PC-3 (cell line): ENCODE measurements around the gene ZDHHC24. TPM values are rescaled to one million over a fixed set of nuclear protein-coding genes. Genes with fewer than 3 reads are reported as not detected.

Experiments used
- ATAC-seq: fragments of 200-7000 bp; cut with Tn5 transposase; 2 replicates; pipeline ENCODE4 v1.9.1; 2020; ENCODE audit warnings: mild to moderate bottlenecking, moderate library complexity
- BruUV-seq: library from RNA; stranded (reverse); fragments of 400-500 nt; replicated peaks from 2 replicates; lab custom pipeline; 2021; lab: Mats Ljungman, UMichigan
- CTCF ChIA-PET: fragments of 300-600 bp; sonication (Branson Sonifier 250); formaldehyde crosslinking; loops from one replicate; lab custom pipeline; 2022; ENCODE audit warnings: antibody characterized with exemption; lab: Charles Lee
- POLR2A ChIA-PET: fragments of 300-600 bp; sonication (Branson Sonifier 250); formaldehyde crosslinking; loops from one replicate; lab custom pipeline; 2022; ENCODE audit warnings: antibody characterized with exemption; ENCODE audit not compliant: unreplicated experiment; lab: Charles Lee
- DNase-seq: peaks from one replicate; pipeline ENCODE4 v3.0.0-alpha.2; 2015
- H2AFZ ChIP-seq: fragments of 300-600 bp; sonication (generic); 2 replicates; pipeline ENCODE4 v1.6.0; 2016; ENCODE audit warnings: antibody characterized with exemption, low read length
- H3F3A ChIP-seq: fragments of 300-600 bp; sonication (generic); one replicate; pipeline ENCODE4 v1.6.0; 2017; ENCODE audit warnings: antibody characterized with exemption, low read length, control low read depth, mild to moderate bottlenecking; ENCODE audit not compliant: unreplicated experiment
- H3K27ac ChIP-seq: fragments of 300-600 bp; sonication (generic); 2 replicates; pipeline ENCODE4 v1.5.1; 2016; ENCODE audit warnings: mild to moderate bottlenecking, low read length
- H3K27me3 ChIP-seq: fragments of 300-600 bp; sonication (generic); 2 replicates; pipeline ENCODE4 v1.6.1; 2016; ENCODE audit warnings: low read length, mixed read lengths
- H3K36me3 ChIP-seq: fragments of 300-600 bp; sonication (generic); 2 replicates; pipeline ENCODE4 v1.6.1; 2016; ENCODE audit warnings: low read depth, mixed run types, low read length, mixed read lengths
- H3K4me1 ChIP-seq: fragments of 300-600 bp; sonication (generic); 2 replicates; pipeline ENCODE4 v1.5.1; 2016; ENCODE audit warnings: low read length; ENCODE audit not compliant: insufficient read depth
- H3K4me2 ChIP-seq: fragments of 300-600 bp; sonication (generic); 2 replicates; pipeline ENCODE4 v1.6.0; 2016; ENCODE audit warnings: low read length
- H3K4me3 ChIP-seq: fragments of 300-600 bp; sonication (generic); 2 replicates; pipeline ENCODE4 v1.5.1; 2016; ENCODE audit warnings: mild to moderate bottlenecking, low read length, mixed read lengths
- H3K79me2 ChIP-seq: fragments of 300-600 bp; sonication (generic); 2 replicates; pipeline ENCODE4 v1.6.1; 2017; ENCODE audit warnings: low read length, mixed read lengths
- H3K9ac ChIP-seq: fragments of 300-600 bp; sonication (generic); 2 replicates; pipeline ENCODE4 v1.6.0; 2016; ENCODE audit warnings: mild to moderate bottlenecking, low read length
- H3K9me2 ChIP-seq: fragments of 300-600 bp; sonication (generic); replicated peaks from 2 replicates; pipeline ENCODE4 v1.6.1; 2016; ENCODE audit warnings: mixed run types, low read length, mixed read lengths
- H3K9me3 ChIP-seq: fragments of 300-600 bp; sonication (generic); 2 replicates; pipeline ENCODE4 v1.6.1; 2016; ENCODE audit warnings: low read length, mixed read lengths
- H4K20me1 ChIP-seq: fragments of 300-600 bp; sonication (generic); 2 replicates; pipeline ENCODE4 v1.6.1; 2016; ENCODE audit warnings: low read length, mixed read lengths
- EZH2 ChIP-seq: fragments of 300-600 bp; sonication (generic); IDR thresholded peaks from one replicate; pipeline ENCODE4 v1.6.1; 2017; ENCODE audit warnings: antibody characterized with exemption, mild to moderate bottlenecking, low read length; ENCODE audit not compliant: unreplicated experiment
- EZH2phosphoT487 ChIP-seq: fragments of 300-600 bp; sonication (generic); IDR thresholded peaks from 2 replicates; pipeline ENCODE4 v1.6.1; 2018; ENCODE audit warnings: mild to moderate bottlenecking, antibody characterized with exemption, low read length, borderline replicate concordance
- intact Hi-C: fragments of 100-400 bp; cut with micrococcal nuclease; formaldehyde crosslinking; loops from 2 replicates; pipeline ENCODE4 v1.9.0; 2023
- total RNA-seq: library from RNA; depleted of rRNA; stranded (reverse); fragments of >200 nt; gene quantifications from 2 replicates; pipeline ENCODE4 v1.2.3, GENCODE V29; 2014
- TF ChIP-seq, protein P1 (sequence below): fragments of 300-600 bp; sonication (generic); conservative IDR thresholded peaks from 2 replicates; pipeline ENCODE4 v1.5.1; 2017; ENCODE audit warnings: antibody characterized with exemption, low read depth, mild to moderate bottlenecking, low read length

The ZDHHC24 gene
- total RNA-seq, 1 experiment from 2014 or later = 15.1 TPM

DNA sequence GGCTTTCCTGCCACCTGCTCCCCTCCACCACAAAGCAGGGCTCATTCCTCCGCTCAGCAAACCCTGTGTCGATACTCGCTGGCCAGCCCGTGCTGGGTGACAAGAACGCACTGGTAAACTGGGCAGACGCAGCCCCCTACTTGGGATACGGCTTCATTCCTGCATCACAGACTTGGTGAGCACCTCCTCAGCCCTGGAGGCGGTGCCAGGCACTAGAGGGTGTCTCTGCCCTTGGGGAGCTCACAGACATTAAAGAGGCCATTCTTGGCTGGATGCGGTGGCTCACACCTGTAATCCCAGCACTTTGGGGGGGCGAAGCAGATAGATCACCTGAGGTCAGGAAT is 6.0 kb downstream of the ZDHHC24 start:
- no peak overlapping the region for H3K9ac ChIP-seq
- H3K4me2 ChIP-seq = no peak overlapping the region
- H3K4me1 ChIP-seq = peaks cover 14% of the 10 kb centered on the region
- TF ChIP-seq EZH2phosphoT487 (no peak), EZH2 (no peak)
- TF ChIP-seq, protein P1, sequence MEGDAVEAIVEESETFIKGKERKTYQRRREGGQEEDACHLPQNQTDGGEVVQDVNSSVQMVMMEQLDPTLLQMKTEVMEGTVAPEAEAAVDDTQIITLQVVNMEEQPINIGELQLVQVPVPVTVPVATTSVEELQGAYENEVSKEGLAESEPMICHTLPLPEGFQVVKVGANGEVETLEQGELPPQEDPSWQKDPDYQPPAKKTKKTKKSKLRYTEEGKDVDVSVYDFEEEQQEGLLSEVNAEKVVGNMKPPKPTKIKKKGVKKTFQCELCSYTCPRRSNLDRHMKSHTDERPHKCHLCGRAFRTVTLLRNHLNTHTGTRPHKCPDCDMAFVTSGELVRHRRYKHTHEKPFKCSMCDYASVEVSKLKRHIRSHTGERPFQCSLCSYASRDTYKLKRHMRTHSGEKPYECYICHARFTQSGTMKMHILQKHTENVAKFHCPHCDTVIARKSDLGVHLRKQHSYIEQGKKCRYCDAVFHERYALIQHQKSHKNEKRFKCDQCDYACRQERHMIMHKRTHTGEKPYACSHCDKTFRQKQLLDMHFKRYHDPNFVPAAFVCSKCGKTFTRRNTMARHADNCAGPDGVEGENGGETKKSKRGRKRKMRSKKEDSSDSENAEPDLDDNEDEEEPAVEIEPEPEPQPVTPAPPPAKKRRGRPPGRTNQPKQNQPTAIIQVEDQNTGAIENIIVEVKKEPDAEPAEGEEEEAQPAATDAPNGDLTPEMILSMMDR = no peak
- H3K36me3 ChIP-seq = no peaks in the 10 kb centered on the region
- no peaks in the 10 kb centered on the region for H3K9me2 ChIP-seq
- no peaks in the 10 kb centered on the region for H3K79me2 ChIP-seq
- no peaks in the 10 kb centered on the region for H3K27me3 ChIP-seq
- intact Hi-C loops = no loop called here
- ChIA-PET POLR2A (no interaction called here), CTCF (no interaction called here)
- H3K9me3 ChIP-seq = no peaks in the 10 kb centered on the region
- DNase-seq (no peak), ATAC-seq (no peak)
- no peak overlapping the region for H3K27ac ChIP-seq
- no TSS peak for BruUV-seq
- no peak overlapping the region for H3K4me3 ChIP-seq
- H3F3A ChIP-seq = no peaks in the 10 kb centered on the region
- no peak overlapping the region for H2AFZ ChIP-seq
- no peaks in the 10 kb centered on the region for H4K20me1 ChIP-seq

DNA sequence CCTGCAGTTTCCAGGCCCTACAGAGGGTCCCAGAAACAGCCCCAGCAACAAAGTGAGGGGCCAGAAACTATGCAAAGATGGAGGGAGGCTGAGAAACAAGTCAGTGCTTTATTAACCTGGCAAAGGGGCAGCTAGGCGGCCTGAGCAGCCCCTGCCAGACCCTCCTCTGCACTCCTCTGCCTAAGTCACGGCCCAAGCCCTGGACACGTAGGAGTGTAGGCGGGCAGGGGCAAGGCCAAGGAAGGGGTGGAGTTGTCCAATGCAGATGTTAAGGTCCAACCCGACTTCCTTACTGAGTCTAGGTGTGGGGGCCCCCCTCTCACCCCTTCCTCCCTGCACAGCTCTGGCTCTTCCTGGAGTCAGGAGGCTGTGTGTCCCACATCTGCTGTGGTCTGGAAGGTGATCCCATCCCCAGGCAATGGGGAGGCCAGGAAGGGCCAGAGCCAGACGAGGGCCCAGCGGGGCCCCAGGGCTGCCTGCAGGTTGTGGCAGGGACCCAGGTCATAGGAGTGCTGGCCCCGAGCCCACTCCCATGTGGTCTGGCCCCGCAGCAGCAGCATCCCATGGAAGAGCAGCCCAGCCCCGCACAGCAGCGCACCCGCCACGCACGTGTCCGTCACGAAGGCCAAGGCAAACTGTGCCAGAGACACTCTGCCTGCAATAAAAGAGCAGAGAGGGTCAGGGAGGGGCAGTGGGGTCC is 6.5 kb downstream of the ZDHHC24 start:
- no peaks in the 10 kb centered on the region for H4K20me1 ChIP-seq
- no TSS peak for BruUV-seq
- H3K27me3 ChIP-seq = no peaks in the 10 kb centered on the region
- no peaks in the 10 kb centered on the region for H3F3A ChIP-seq
- H3K4me1 ChIP-seq = peaks cover 12% of the 10 kb centered on the region
- no peaks in the 10 kb centered on the region for H3K36me3 ChIP-seq
- H2AFZ ChIP-seq = no peak overlapping the region
- no peaks in the 10 kb centered on the region for H3K79me2 ChIP-seq
- H3K27ac ChIP-seq = no peak overlapping the region
- ATAC-seq (no peak), DNase-seq (no peak)
- H3K9me2 ChIP-seq = no peaks in the 10 kb centered on the region
- H3K4me3 ChIP-seq = no peak overlapping the region
- POLR2A ChIA-PET = no interaction called here
- no peak overlapping the region for H3K4me2 ChIP-seq
- TF ChIP-seq EZH2phosphoT487 (no peak), EZH2 (no peak)
- TF ChIP-seq, protein P1 = no peak
- CTCF ChIA-PET = no interaction called here
- no peak overlapping the region for H3K9ac ChIP-seq
- intact Hi-C loops = no loop called here
- no peaks in the 10 kb centered on the region for H3K9me3 ChIP-seq

DNA sequence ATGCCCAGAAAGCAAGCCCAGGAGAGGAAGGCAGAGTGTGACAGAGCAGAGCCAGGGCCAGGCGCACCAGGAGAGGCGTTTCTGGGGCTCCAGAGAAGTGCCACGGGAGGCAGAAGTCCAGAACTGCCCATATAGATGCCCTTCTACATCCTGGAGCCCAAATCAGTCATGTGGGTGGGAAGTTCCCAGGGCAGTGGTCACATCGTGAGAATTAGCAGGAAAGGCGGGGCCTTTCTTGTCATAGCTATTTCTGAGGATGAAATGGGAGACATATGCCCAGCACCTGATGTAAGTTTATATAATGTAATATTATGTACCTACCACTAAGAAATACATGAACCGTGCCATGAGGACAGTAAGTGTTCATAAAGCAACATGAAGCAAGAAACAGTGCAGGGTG is 13.1 kb downstream of the ZDHHC24 start:
- Histone ChIP-seq H3K36me3 (no peaks in the 10 kb centered on the region), H3F3A (no peaks in the 10 kb centered on the region), H3K4me1 (no peaks in the 10 kb centered on the region), H3K4me3 (no peak overlapping the region), H2AFZ (no peak overlapping the region), H4K20me1 (no peaks in the 10 kb centered on the region), H3K79me2 (no peaks in the 10 kb centered on the region), H3K9me3 (no peaks in the 10 kb centered on the region), H3K9me2 (no peaks in the 10 kb centered on the region), H3K9ac (no peak overlapping the region), H3K27me3 (no peaks in the 10 kb centered on the region), H3K27ac (no peak overlapping the region), H3K4me2 (no peak overlapping the region)
- CTCF ChIA-PET = no interaction called here
- DNase-seq (no peak), ATAC-seq (peak; percentile 55)
- POLR2A ChIA-PET = no interaction called here
- intact Hi-C loops = no loop called here
- TF ChIP-seq EZH2phosphoT487 (no peak), EZH2 (no peak)
- TF ChIP-seq, protein P1 = no peak
- no TSS peak for BruUV-seq
